HepG2 (cell line): ENCODE results near the gene SCAANT1. TPM values are rescaled to one million over a fixed set of nuclear protein-coding genes. Genes with fewer than 3 reads are reported as not detected.

Experiments
- HNRNPK ChIP-seq: fragments of 200-400 bp; formaldehyde crosslinking; IDR thresholded peaks from 2 replicates; pipeline ENCODE4 v1.6.1; 2018; ENCODE audit warnings: low read length, low read depth, moderate library complexity, mild to moderate bottlenecking; ENCODE audit not compliant: poor library complexity, severe bottlenecking
- IKZF5 ChIP-seq: IDR thresholded peaks from 2 replicates; pipeline ENCODE4 v1.6.1; 2018; ENCODE audit warnings: missing genetic modification reagents, mild to moderate bottlenecking, missing compliant biosample characterization
- KMT2B ChIP-seq: IDR thresholded peaks from 2 replicates; pipeline ENCODE4 v1.6.1; 2016; ENCODE audit warnings: missing genetic modification reagents, missing compliant biosample characterization
- MTA3 ChIP-seq: sonication (generic); formaldehyde crosslinking; IDR thresholded peaks from 2 replicates; pipeline ENCODE4 v1.4.0; 2020; ENCODE audit warnings: missing genetic modification reagents
- SALL2 ChIP-seq: sonication (generic); formaldehyde crosslinking; IDR thresholded peaks from 2 replicates; pipeline ENCODE4 v1.8.1; 2023; ENCODE audit warnings: mild to moderate bottlenecking, missing genetic modification reagents, inconsistent platforms
- SOX5 ChIP-seq: IDR thresholded peaks from 2 replicates; pipeline ENCODE4 v1.6.1; 2016; ENCODE audit warnings: borderline replicate concordance
- ZNF280B ChIP-seq: sonication (generic); formaldehyde crosslinking; IDR thresholded peaks from 2 replicates; pipeline ENCODE4 v1.5.0; 2020; ENCODE audit warnings: missing genetic modification reagents, mild to moderate bottlenecking, borderline replicate concordance
- ZNF337 ChIP-seq: sonication (generic); formaldehyde crosslinking; IDR thresholded peaks from 2 replicates; pipeline ENCODE4 v1.5.1; 2020; ENCODE audit warnings: missing genetic modification reagents, low read depth, mild to moderate bottlenecking, borderline replicate concordance
- ZNF432 ChIP-seq: sonication (generic); formaldehyde crosslinking; IDR thresholded peaks from 2 replicates; pipeline ENCODE4 v1.5.0; 2020; ENCODE audit warnings: missing genetic modification reagents, mild to moderate bottlenecking, borderline replicate concordance
- ZNF501 ChIP-seq: sonication (generic); formaldehyde crosslinking; IDR thresholded peaks from 2 replicates; pipeline ENCODE4 v1.5.1; 2020; ENCODE audit warnings: mild to moderate bottlenecking, moderate library complexity, missing genetic modification reagents
- ZNF576 ChIP-seq: sonication (generic); formaldehyde crosslinking; IDR thresholded peaks from 2 replicates; pipeline ENCODE4 v1.4.0; 2020; ENCODE audit warnings: mild to moderate bottlenecking, missing genetic modification reagents
- ZNF615 ChIP-seq: sonication (generic); formaldehyde crosslinking; IDR thresholded peaks from 2 replicates; pipeline ENCODE4 v1.5.0; 2020; ENCODE audit warnings: mild to moderate bottlenecking, missing genetic modification reagents, borderline replicate concordance
- ZNF776 ChIP-seq: sonication (generic); formaldehyde crosslinking; IDR thresholded peaks from 2 replicates; pipeline ENCODE4 v1.4.0; 2020; ENCODE audit warnings: mild to moderate bottlenecking, missing genetic modification reagents
- ZNF781 ChIP-seq: sonication (generic); formaldehyde crosslinking; IDR thresholded peaks from 2 replicates; pipeline ENCODE4 v1.5.1; 2020; ENCODE audit warnings: borderline replicate concordance, mild to moderate bottlenecking, missing genetic modification reagents; ENCODE audit errors: not compliant biosample characterization
- ZNF878 ChIP-seq: sonication (generic); formaldehyde crosslinking; IDR thresholded peaks from 2 replicates; pipeline ENCODE4 v1.8.1; 2023; ENCODE audit warnings: mild to moderate bottlenecking, missing genetic modification reagents, moderate library complexity
- ZSCAN30 ChIP-seq: sonication (generic); formaldehyde crosslinking; IDR thresholded peaks from 2 replicates; pipeline ENCODE4 v1.5.0; 2020; ENCODE audit warnings: mild to moderate bottlenecking, missing genetic modification reagents
- polyA plus RNA-seq, 8 experiments: library from polyadenylated mRNA; depleted of rRNA in 3 of 8; stranded (reverse) in 7 of 8; unstranded in 1 of 8; fragments of >200 nt; fragmentation: Illumina TruSeq in 4 of 8; extraction: Trizol in 4 of 8; gene quantifications; 2 replicates each; pipeline versions ENCODE4 v1.2.1 to v1.2.3, GENCODE V29; 2011 to 2016; ENCODE audit warnings: low read depth in 4 of 8, missing spikeins in 1 of 8, mixed read lengths in 1 of 8; ENCODE audit not compliant: insufficient read depth in 1 of 8
- total RNA-seq, 5 experiments: library from RNA; depleted of rRNA; stranded (reverse); fragments of >200 nt; fragmentation: Illumina TruSeq; extraction: Trizol; gene quantifications; 2 replicates each; pipeline ENCODE4 v1.2.3, GENCODE V29; 2016; ENCODE audit warnings: low read depth in 1 of 5
- TF ChIP-seq, protein P1 (sequence below): fragments of 450-650 bp; IDR thresholded peaks from 2 replicates; pipeline ENCODE4 v1.6.1; 2017; ENCODE audit warnings: mild to moderate bottlenecking
- TF ChIP-seq, protein P2 (sequence below): sonication (generic); formaldehyde crosslinking; IDR thresholded peaks from 2 replicates; pipeline ENCODE4 v1.5.0; 2020; ENCODE audit warnings: mild to moderate bottlenecking, missing genetic modification reagents, moderate library complexity
- TF ChIP-seq, protein P3 (sequence below): sonication (generic); formaldehyde crosslinking; conservative IDR thresholded peaks from 2 replicates; pipeline ENCODE4 v1.5.0; 2020; ENCODE audit warnings: missing genetic modification reagents

Gene SCAANT1
- total and polyA plus RNA-seq, 2 of the 13 experiments (the other 11 are each of a cell fraction or from before 2014, with no cell fraction given), result not detected

DNA sequence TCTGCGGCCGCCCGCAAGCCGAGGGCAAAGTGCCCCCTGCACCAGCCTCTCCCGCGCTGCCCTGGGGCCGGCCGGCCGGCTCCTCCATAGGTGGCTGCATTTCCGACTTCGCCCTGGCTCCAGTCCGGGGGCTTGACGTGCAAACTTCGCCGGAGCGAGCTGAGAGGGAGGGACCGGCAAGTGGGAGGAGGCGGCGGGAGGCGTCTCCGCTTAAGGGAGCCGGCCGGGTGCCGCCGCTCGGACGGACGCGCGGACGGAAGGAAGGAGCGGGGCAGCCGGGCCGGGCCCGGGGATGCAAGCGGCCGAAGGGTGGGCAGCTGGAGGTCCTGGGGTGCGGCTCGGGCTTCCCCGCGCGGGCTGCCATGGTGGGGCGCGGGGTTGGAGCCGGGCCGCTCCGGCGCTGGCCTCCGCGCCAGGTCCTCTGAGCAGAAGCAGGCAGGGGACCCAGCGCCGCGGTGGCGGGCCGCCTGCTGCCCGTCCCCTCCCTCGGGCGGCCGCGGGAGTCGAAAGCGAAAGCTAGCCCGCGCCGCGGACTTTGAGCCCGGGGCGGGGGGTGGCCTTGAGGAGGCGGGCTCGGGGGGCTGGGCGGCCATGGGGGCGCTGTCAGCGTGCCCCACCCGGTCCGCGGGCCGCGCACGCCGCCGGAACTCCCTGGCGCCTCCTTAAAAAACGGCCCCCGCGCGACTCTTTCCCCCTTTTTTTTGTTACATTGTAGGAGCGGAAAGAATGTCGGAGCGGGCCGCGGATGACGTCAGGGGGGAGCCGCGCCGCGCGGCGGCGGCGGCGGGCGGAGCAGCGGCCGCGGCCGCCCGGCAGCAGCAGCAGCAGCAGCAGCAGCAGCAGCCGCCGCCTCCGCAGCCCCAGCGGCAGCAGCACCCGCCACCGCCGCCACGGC is at the start of gene SCAANT1 (continued):
- TF ChIP-seq ZNF776 (CRISPR knock-in tag) (no peak), HNRNPK (no peak), KMT2B (CRISPR knock-in tag) (peak; percentile 84), ZNF432 (no peak), SOX5 (CRISPR knock-in tag) (no peak), ZNF337 (CRISPR knock-in tag) (no peak), ZSCAN30 (CRISPR knock-in tag) (no peak), IKZF5 (CRISPR knock-in tag) (peak; percentile 18; the same call in 1 of the 2 replicates), ZNF576 (CRISPR knock-in tag) (no peak), MTA3 (CRISPR knock-in tag) (no peak), ZNF878 (no peak), ZNF615 (no peak), ZNF501 (CRISPR knock-in tag) (peak; percentile 89), SALL2 (CRISPR knock-in tag) (no peak), ZNF280B (CRISPR knock-in tag) (0 out of 2 replicates have a peak, but pooled peaks have one; percentile 4), ZNF781 (CRISPR knock-in tag) (no peak)
- TF ChIP-seq, protein P1, sequence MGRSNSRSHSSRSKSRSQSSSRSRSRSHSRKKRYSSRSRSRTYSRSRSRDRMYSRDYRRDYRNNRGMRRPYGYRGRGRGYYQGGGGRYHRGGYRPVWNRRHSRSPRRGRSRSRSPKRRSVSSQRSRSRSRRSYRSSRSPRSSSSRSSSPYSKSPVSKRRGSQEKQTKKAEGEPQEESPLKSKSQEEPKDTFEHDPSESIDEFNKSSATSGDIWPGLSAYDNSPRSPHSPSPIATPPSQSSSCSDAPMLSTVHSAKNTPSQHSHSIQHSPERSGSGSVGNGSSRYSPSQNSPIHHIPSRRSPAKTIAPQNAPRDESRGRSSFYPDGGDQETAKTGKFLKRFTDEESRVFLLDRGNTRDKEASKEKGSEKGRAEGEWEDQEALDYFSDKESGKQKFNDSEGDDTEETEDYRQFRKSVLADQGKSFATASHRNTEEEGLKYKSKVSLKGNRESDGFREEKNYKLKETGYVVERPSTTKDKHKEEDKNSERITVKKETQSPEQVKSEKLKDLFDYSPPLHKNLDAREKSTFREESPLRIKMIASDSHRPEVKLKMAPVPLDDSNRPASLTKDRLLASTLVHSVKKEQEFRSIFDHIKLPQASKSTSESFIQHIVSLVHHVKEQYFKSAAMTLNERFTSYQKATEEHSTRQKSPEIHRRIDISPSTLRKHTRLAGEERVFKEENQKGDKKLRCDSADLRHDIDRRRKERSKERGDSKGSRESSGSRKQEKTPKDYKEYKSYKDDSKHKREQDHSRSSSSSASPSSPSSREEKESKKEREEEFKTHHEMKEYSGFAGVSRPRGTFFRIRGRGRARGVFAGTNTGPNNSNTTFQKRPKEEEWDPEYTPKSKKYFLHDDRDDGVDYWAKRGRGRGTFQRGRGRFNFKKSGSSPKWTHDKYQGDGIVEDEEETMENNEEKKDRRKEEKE, result no peak
- TF ChIP-seq, protein P2, sequence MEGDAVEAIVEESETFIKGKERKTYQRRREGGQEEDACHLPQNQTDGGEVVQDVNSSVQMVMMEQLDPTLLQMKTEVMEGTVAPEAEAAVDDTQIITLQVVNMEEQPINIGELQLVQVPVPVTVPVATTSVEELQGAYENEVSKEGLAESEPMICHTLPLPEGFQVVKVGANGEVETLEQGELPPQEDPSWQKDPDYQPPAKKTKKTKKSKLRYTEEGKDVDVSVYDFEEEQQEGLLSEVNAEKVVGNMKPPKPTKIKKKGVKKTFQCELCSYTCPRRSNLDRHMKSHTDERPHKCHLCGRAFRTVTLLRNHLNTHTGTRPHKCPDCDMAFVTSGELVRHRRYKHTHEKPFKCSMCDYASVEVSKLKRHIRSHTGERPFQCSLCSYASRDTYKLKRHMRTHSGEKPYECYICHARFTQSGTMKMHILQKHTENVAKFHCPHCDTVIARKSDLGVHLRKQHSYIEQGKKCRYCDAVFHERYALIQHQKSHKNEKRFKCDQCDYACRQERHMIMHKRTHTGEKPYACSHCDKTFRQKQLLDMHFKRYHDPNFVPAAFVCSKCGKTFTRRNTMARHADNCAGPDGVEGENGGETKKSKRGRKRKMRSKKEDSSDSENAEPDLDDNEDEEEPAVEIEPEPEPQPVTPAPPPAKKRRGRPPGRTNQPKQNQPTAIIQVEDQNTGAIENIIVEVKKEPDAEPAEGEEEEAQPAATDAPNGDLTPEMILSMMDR (CRISPR knock-in tag), result no peak; the same call in 1 of the 2 replicates
- TF ChIP-seq, protein P3, sequence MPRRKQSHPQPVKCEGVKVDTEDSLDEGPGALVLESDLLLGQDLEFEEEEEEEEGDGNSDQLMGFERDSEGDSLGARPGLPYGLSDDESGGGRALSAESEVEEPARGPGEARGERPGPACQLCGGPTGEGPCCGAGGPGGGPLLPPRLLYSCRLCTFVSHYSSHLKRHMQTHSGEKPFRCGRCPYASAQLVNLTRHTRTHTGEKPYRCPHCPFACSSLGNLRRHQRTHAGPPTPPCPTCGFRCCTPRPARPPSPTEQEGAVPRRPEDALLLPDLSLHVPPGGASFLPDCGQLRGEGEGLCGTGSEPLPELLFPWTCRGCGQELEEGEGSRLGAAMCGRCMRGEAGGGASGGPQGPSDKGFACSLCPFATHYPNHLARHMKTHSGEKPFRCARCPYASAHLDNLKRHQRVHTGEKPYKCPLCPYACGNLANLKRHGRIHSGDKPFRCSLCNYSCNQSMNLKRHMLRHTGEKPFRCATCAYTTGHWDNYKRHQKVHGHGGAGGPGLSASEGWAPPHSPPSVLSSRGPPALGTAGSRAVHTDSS (CRISPR knock-in tag), result no peak
